Inferior parietal cortex (tissue), 1 donor: ENCODE results near the gene NLGN1.
"Not testable (repeated sequence)": the region's sequence is repeated elsewhere in the genome, so short reads cannot be mapped to it uniquely, and the experiment has no call there.

Source experiments
- DNase-seq: peaks from one replicate; pipeline ENCODE4 v3.0.0-alpha.2; 2016; ENCODE audit errors: extremely low spot score

NLGN1 gene

GRCh38 chr3:173397161-173398110 is at the start of gene NLGN1:
Gene NLGN1, plus strand, starts transcription at chr3:173397744.
- peak; percentile 70 for DNase-seq

GRCh38 chr3:173351886-173352285 is 45.7 kb upstream of the NLGN1 start:
- DNase-seq, result no peak

GRCh38 chr3:173353137-173353536 is 44.4 kb upstream of the NLGN1 start:
- not testable (repeated sequence) for DNase-seq

GRCh38 chr3:173354124-173354523 is 43.4 kb upstream of the NLGN1 start:
- no peak for DNase-seq

- DNase-seq, result peak; percentile 71
These were observed 25.6 kb upstream of the NLGN1 start for GRCh38 chr3:173371848-173372487.

- DNase-seq, result no peak
These were observed 16.9 kb upstream of the NLGN1 start for GRCh38 chr3:173380681-173381080.

- DNase-seq, result not testable (repeated sequence)
These were observed 15.6 kb upstream of the NLGN1 start for GRCh38 chr3:173381936-173382335.

GRCh38 chr3:173395073-173395411 is 2.5 kb upstream of the NLGN1 start:
- DNase-seq, result no peak

GRCh38 chr3:173395412-173396181 is 1.9 kb upstream of the NLGN1 start:
- DNase-seq, result peak; percentile 82

- peak; percentile 64 for DNase-seq
These were observed 1.1 kb upstream of the NLGN1 start for GRCh38 chr3:173396191-173397041.

GRCh38 chr3:173398111-173398479 is 551 bp downstream of the NLGN1 start:
- DNase-seq, result no peak

- DNase-seq, result peak; percentile 52
These were observed 1.5 kb downstream of the NLGN1 start for GRCh38 chr3:173399044-173399443.

GRCh38 chr3:173401369-173401768 is 3.8 kb downstream of the NLGN1 start:
- DNase-seq, result peak; percentile 30

- peak; percentile 24 for DNase-seq
These were observed 5.1 kb downstream of the NLGN1 start for GRCh38 chr3:173402656-173403055.

GRCh38 chr3:173403376-173403775 is 5.8 kb downstream of the NLGN1 start:
- peak; percentile 57 for DNase-seq

- peak; percentile 22 for DNase-seq
These were observed 6.6 kb downstream of the NLGN1 start for GRCh38 chr3:173404156-173404555.

- peak; percentile 5 for DNase-seq
These were observed 12.9 kb downstream of the NLGN1 start for GRCh38 chr3:173410436-173410835.

GRCh38 chr3:173410849-173411248 is 13.3 kb downstream of the NLGN1 start:
- peak; percentile 74 for DNase-seq

GRCh38 chr3:173411375-173411973 is 13.9 kb downstream of the NLGN1 start:
- peak; percentile 77 for DNase-seq

GRCh38 chr3:173416070-173416469 is 18.5 kb downstream of the NLGN1 start:
- no peak for DNase-seq

GRCh38 chr3:173429076-173429475 is 31.5 kb downstream of the NLGN1 start:
- no peak for DNase-seq
